NCI-H2029 (cell line): ENCODE results near the gene TK2.
A peak's percentile ranks its signal among the peaks of the same experiment; 100 is the strongest.

Source experiments
- DNase-seq: peaks from one replicate; lab custom pipeline; 2025; lab: John Stamatoyannopoulos, UW

TK2 gene

DNA sequence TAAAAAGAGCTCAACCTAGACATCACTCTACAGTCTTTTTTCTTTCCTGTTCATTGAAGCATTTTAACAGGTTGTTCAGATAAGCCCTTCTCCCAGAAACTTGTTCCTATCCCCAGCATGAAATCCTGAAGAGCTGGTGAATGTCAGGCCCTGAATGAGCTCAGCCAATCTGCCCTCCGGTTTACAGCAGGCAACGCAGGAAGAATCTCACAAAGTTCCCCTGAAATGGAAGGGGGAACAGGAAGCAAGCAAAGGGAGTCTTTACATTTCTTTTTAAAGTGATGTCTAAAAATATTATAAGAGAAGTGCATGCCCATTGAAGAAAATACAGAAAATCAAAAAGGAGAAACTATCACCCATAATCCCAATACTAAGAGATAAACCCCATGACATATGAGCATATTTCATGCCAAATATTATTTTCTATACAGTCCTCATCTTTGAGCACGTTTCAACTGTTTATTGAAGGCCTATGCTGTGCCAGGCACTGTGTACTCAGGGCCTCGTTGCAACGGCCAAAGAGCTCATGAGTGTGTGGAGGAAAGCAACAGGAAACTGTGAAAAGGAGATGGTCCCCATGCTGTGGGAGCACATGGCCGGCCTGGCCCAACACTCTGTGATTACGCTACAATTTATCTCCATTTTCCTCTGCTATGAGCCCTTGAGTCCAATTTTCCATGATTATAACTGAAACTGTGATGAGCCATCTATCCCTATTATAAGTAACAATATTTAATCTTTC, 5.7 kb downstream of the TK2 start:
- no peak for DNase-seq

DNA sequence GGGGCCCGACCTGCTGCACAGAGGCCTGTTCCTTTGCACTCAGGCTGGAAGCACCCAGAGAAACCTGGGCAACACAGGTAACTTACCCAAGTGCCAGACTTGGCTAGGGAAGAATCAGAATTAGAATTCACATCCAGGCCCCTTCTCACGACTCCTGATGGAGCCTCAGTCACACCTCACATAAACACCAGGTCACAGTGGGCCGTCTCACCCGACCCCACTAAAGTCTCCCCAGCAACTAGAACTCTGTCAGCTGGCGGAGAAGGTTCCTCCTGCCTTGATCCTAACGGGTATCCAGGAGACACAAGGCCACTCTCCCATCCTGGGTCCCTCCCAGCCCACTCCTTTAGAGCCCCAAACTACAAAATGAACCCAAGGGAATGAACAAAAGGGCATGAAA, 6.4 kb downstream of the TK2 start:
- DNase-seq = no peak

DNA sequence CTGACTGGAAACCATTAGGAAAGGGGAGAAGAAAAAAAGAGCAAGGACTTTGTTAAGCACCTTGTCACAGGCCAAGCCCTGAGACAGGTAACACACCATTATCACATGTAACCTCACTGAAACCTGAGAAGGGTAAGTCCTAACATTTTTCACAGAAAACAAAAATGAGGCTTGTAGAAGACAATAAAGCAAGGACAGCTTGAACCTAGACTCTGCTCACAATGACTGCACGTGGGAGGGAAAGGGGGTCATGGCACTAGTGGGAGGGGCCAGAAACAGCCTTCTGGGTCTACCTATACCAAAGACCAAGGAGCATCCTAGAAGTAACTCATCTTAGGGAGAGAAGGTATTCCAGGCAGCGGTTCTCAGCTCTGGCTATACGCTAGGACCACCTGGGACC, 7.5 kb downstream of the TK2 start:
- no peak for DNase-seq

DNA sequence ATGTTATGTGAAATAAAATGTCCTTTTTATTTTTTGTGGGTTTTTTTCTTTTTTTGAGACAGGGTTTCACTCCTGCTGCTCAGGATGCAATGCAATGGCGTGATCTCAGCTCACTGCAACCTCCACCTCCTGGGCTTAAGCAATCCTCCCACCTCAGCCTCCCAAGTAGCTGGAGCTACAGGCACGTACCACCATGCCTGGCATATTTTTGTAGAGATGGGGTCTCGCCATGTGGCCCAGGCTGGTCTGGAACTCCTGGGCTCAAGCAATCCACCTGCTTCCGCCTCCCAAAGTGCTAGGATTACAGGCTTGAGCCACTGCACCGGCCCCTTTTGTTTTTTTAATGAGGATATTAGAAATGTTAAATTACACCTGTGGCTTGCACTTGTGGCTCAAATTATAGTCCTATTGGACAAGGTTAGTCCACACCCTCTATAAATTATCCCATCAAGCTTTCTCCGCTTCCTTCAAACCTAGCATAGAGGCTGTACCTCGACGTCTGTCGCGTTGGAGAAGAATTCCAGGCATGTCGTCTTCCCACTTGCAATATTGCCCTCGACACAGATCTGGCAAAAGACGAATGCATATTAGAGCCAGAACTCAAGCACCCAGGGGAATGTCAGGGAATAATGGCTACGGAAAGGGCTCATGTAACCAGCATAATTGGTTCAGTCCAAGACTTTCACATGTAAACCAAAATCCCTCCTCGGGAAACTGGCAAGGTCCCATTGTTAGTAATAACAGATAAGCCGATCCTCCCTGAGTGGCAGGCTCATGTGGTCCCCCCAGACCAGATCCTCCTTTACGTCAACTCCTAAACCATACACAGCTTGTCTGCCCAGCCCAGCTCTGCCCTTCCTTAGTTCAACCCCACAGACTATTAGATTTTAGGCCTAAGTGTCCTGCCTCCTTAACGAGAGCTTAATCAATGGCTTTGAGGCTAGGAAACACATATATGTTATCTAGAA, 8.2 kb downstream of the TK2 start:
- DNase-seq = no peak

- DNase-seq = peak; percentile 24
These were observed 10.1 kb downstream of the TK2 start for GRCh38 chr16:66539623-66540469.

GRCh38 chr16:66538910-66539309, 11.0 kb downstream of the TK2 start:
- DNase-seq = no peak

DNA sequence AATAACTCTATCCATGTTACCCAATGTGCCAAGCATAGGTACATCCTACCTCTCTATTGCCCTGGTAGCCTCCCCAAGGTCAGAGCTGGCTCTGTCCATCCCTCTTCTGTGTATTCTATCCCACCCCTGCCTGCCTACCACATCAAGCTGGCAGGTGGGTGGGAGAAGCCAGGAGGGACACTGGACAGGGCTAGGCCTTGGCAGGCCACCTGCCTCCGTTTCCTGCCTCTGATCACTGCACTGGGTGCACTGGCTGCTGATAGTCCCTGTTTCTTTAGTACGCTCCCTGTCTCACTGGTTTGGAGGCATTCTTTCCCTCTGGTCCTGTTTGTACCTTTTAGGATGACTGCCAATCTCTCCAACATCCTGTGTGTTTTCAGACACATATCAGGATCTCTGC, 12.7 kb downstream of the TK2 start:
- no peak for DNase-seq

GRCh38 chr16:66536525-66536924, 13.4 kb downstream of the TK2 start:
- DNase-seq = no peak

DNA sequence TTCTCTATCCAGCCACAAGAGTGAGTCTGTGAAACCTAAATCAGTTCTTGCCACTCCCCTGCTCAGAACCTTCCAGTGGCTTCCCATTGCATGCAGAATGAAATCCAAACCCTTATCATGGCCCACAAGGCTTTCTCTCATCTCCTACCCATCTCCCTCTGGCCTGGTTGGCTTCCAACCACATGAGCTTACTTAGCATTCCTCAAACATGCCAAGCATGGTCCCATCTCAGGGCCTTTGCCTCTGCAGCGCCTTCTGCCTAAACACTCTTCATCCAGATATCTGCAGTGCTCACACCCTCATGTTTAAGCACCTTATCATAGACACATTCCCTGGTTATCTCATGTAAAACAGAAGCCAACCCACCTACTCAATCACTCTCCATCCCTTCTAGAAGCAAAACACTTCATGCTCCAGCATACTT, 15.5 kb downstream of the TK2 start:
- no peak for DNase-seq

GRCh38 chr16:66529475-66529874, 20.4 kb downstream of the TK2 start:
- DNase-seq = no peak

GRCh38 chr16:66528294-66528693, 21.6 kb downstream of the TK2 start:
- DNase-seq = no peak

GRCh38 chr16:66525396-66526180, 24.3 kb downstream of the TK2 start:
- no peak for DNase-seq

GRCh38 chr16:66524601-66525164, 25.2 kb downstream of the TK2 start:
- no peak for DNase-seq

DNA sequence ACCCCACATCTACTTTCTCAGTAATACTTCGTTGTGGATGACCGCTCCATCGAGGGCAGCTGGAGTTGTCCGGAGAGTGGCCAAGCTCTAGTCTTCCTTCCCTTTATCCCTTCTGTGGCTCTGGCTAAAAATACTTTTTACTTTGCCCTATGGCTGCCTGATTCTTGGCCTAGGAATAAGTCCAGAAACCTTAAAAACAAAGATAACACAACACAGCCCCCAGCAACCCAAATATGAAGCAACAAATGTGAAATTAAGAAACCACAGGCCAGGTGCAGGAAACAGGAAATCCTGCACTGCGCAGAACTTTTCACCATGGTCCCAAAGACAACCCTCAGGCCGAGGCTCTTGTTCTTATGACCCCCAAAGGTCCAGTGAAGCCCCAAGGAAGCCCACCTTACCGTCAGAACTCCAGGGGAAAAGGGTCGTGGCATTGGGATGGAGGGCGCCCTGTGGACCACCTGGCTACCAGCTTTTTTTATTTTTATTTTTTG, 26.0 kb downstream of the TK2 start:
- no peak for DNase-seq

GRCh38 chr16:66522816-66523590, 26.9 kb downstream of the TK2 start:
- DNase-seq = no peak

GRCh38 chr16:66521951-66522771, 27.8 kb downstream of the TK2 start:
- no peak for DNase-seq

DNA sequence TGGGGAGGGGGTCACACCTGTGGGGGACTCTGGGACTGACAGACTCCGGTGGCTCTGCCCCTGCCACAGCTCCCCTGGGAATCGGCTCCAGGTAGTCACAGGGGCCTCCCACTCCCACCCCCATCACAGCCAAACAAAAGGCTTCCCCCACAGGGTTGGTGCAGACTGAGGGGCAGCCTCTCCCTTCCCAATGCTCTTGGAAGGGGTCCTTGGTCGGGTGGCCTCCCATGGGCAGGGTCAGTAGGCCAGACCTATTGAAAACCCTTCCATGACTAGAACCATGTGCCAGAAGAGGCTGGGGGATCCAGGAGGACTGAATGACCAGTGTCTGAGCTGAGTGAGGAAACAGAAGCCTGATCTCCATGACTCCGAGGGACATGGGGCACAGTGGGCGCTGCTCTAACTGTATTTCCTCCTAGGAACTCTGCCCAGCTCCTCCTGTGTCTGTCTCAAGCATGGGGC, 28.6 kb downstream of the TK2 start:
- no peak for DNase-seq

DNA sequence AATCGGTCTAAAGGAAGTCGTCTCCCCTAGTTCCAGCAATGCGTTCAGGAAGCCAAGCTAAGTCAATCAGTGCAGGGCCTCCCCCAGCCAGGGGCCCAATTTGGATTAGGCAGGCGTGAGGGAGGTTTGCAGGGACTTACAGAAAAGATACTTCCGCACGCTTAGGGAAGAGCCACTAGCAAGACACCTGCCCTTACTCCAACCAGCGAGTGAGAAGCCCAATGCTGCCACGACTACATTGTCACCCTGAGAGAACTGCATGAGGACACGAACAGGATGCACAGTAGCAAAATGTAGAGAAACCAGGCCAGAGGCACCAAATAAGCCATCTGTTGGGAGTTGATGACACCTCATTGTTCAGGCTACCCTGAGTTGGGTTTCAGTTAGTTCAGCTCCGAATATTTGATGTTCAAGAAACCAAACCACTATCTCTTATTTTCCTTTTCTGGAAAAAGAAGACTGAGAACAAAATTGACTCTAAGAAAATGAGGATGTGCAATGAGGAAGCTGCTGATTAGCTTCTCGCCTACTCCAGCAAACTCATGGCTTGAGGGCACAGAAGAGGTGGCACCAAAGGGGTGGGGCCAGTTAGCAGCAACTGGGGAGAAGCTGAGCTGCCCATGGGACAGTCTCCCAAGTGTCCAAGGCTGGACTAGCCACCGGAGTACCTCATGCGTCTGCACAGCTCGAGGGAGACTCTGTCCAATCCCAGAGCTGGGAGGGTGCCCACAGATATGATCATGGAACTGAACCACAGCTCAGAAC, 29.3 kb downstream of the TK2 start:
- DNase-seq = no peak
